ENCODE results near the gene IGSF9.

The IGSF9 gene

DNA sequence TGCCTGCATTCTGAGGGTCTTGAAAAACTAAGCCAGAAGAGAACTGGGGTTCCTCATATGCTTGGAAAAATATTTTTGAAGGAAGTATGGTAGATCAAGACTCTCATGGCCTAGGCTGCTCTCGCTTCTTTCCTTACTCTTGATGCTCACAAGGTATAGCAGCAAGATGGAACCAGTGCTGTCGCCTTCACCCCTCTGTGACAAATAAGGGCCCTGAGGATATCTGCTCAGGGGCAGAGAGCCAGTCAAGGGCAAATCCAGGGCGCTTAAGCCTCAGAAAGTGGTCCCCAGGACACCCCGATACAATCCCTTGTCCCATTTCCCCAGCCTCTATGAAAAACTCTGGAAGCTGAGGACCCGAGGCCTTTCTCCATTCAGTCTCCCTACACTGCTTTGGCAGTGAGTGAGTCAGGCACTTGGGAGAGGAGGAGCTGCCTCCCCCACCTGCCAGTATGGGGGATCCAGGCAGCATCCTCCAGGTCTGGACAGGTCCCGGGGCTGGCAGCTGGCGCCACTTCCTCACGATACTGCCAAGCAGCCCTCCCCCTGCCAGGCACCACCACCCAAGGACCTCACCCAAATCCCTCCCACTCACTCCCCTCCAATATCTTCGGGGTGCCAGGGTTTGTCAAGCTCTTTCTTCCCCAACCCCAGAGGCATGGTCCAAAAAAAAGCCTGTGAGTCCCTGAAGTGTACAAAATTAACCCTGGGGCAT lies 1.3 kb downstream of the IGSF9 start:
- DNase-seq (ENCODE audit: low read depth): no peak
- no peak overlapping the region for H3K4me3 ChIP-seq (replicated peaks; ENCODE audit: low read depth, low read length)
- TF ChIP-seq, protein P1, sequence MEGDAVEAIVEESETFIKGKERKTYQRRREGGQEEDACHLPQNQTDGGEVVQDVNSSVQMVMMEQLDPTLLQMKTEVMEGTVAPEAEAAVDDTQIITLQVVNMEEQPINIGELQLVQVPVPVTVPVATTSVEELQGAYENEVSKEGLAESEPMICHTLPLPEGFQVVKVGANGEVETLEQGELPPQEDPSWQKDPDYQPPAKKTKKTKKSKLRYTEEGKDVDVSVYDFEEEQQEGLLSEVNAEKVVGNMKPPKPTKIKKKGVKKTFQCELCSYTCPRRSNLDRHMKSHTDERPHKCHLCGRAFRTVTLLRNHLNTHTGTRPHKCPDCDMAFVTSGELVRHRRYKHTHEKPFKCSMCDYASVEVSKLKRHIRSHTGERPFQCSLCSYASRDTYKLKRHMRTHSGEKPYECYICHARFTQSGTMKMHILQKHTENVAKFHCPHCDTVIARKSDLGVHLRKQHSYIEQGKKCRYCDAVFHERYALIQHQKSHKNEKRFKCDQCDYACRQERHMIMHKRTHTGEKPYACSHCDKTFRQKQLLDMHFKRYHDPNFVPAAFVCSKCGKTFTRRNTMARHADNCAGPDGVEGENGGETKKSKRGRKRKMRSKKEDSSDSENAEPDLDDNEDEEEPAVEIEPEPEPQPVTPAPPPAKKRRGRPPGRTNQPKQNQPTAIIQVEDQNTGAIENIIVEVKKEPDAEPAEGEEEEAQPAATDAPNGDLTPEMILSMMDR (IDR thresholded peaks at IDR 0.05; ENCODE audit: low read length, missing control alignments): no peak

DNA sequence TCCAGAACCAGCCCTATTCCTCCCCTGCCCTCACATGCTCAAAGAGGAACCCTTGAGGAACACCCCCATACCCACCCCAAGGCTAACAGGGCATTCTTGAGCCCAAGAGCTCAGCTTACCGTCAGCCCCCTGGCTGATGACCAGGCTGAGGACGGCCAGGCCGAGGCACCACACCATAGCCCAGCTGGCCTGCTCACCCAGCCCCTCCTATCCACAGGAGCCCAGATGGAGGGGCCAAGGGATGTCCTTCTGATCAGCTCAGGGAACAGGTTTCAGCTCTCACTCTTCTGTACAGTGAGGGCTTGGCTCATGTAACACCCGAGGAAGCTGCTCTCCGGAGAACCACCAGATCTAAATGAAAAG lies 2.2 kb downstream of the IGSF9 start:
- no peak overlapping the region for H3K4me3 ChIP-seq (replicated peaks; ENCODE audit: low read depth, low read length)
- TF ChIP-seq, protein P1 (IDR thresholded peaks at IDR 0.05; ENCODE audit: low read length, missing control alignments): no peak
- DNase-seq (ENCODE audit: low read depth): no peak

DNA sequence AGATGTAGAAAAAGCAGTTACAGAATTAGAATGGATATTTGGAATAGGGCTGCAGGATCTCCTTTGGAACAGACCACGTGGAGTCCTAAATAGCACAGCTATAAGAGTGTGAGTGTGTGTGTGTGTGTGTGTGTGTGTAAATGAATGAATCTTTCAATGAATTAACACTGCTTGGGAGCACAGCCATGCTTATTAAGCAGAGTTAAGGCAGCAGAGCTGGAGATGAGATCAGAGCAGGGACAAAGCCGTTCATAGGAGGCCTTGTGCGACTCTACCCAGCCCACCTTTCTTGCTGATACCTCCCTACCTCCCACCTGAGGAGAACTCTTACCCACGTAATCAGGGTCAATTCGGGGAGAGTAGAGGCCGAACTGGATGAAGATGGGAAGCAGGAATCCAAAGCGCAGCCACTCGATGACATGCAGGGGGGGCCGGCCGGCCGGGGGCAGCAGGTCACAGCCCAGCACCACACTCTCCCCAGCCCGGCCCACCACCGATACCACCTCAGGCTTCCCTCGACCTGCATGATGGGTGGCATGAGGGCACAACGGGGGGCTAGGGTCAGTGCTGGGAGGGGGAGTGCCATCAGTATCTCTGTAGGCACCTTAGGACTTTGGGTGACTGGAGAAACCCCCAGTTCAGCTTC lies 2.7 kb downstream of the IGSF9 start:
- TF ChIP-seq, protein P1 (IDR thresholded peaks at IDR 0.05; ENCODE audit: low read length, missing control alignments): no peak
- no peak for DNase-seq (ENCODE audit: low read depth)
- no peak overlapping the region for H3K4me3 ChIP-seq (replicated peaks; ENCODE audit: low read depth, low read length)

DNA sequence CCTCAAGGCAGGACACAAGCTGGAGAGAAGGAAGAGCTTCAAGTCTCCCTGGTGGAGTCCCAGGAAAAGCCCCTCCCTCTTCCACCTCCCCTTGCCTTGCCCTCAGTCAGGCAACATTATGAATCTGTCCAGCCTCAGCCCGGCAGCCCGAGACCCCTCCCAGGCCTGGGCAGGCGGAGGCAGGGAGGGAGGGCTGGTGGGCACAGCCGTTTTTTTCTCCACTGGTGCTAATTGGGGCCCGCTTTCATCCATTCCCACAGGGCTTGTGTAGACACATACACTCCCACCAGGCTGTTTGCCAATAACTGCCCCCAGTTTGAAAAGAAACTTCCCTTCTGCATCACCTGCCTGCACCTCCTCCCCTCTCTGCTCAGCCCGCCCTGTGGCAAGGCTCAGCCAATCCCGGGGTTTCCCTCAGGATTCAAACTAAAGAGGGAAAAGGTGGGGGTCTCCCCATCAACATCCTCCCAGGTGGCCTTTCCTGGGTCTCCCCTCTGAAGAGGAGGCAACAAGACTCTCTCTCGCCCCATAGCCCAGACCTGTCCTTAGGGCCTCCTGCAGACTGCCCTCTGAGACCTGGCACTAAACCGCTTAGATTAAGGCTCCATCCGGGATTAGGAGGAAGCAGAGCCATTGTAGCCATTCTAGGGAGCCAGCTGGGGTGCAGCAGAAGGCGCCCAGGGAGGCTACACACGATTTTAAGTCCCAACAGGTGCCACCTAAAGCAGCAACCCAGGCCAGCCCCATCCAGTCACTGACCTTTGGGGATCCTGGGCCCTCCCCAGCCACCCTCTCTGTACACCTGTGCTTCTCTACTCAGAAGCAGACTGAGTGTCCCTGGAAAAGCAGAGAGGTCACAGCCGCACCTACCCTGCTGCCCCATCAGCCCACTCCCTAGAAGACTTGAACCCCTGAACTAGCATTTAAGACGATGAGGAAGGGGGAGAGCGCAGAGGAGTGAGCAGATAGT lies 3.5 kb downstream of the IGSF9 start:
- TF ChIP-seq, protein P1 (IDR thresholded peaks at IDR 0.05; ENCODE audit: low read length, missing control alignments): no peak
- H3K4me3 ChIP-seq (replicated peaks; ENCODE audit: low read depth, low read length): no peak overlapping the region
- no peak for DNase-seq (ENCODE audit: low read depth)

DNA sequence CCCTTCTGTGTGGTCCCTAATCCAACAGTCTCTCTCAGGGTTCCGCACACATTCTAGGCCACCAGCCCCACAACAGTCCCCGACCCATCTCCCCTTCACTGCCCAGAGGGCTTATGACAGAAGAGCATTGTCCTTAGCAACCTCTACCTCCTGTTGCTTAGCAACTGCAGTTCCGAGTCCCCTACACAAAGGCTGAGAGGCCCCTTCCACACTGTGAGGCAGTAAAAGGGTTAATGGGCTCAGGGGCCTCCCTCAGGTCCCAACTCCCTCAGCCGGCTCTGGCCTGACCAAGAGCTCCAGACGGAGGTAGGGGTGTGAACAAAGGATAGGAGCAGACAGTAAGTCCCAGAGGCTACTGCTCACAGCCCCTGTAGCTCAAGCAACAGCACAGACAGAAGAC lies 4.3 kb downstream of the IGSF9 start:
- TF ChIP-seq, protein P1 (IDR thresholded peaks at IDR 0.05; ENCODE audit: low read length, missing control alignments): no peak
- no peak for DNase-seq (ENCODE audit: low read depth)
- no peak overlapping the region for H3K4me3 ChIP-seq (replicated peaks; ENCODE audit: low read depth, low read length)

DNA sequence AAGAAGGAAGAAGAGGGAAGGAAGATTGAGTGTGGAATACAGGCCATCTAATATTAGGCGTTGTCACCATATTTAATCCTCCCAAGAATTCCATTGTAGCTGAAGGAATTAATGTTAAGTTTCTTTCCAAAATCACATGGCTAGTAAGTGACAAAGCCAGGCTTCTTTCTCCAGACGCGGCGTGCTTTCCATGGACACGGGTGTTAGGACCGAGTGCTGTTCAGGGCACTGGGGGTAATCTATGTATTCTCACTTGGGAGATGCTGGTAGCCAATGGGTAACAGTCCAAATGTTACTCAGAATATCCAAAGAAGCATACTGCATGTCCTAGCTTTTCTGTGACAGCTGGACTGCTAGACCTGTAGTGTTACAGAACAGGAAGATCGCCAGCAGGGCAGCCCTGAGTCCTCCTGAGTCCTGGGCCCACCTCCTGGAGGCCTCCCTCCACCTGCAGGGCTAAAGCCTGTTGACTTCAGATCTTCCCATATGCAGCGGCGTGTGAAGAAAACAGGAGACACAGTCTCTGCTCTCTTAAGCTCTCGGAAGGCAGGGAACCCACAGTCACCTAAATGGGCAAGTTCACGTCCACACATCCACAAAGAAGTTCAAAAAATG lies 5.3 kb downstream of the IGSF9 start:
- DNase-seq (ENCODE audit: low read depth): no peak
- H3K4me3 ChIP-seq (replicated peaks; ENCODE audit: low read depth, low read length): no peak overlapping the region
- TF ChIP-seq, protein P1 (IDR thresholded peaks at IDR 0.05; ENCODE audit: low read length, missing control alignments): no peak
